ENCODE data around the gene SPIN1.

DNA sequence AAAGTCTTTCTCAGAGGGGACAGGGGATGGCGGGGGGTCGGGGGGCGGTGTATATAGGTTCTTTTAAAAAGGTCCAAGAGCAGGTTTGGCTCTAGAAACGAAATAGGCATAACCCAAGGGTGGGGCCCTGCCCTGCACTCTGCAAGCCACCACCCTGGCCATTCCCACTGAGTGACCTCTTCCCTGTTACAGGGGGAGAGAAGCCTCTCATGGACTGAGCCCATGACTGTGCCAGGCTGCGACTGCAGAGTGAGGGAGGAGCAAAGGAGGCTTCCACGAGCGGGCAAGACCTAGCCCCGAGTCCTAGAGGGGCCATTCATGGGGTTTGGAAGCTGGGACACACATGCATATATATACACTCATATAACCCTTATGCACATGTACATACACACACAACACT, 136.7 kb downstream of the SPIN1 start:
- TF ChIP-seq JUN (CRISPR knock-in tag; IDR thresholded peaks at IDR 0.05) (no peak), CREB1 (CRISPR knock-in tag; IDR thresholded peaks at IDR 0.05) (no peak), TCF7 (CRISPR knock-in tag; IDR thresholded peaks at IDR 0.05; ENCODE audit: low read depth) (no peak), ZNF671 (CRISPR knock-in tag; IDR thresholded peaks at IDR 0.05) (no peak), NR2C2 (CRISPR knock-in tag; IDR thresholded peaks at IDR 0.05) (no peak), ETV6 (CRISPR knock-in tag; IDR thresholded peaks at IDR 0.05) (no peak)
- TF ChIP-seq, protein P1, sequence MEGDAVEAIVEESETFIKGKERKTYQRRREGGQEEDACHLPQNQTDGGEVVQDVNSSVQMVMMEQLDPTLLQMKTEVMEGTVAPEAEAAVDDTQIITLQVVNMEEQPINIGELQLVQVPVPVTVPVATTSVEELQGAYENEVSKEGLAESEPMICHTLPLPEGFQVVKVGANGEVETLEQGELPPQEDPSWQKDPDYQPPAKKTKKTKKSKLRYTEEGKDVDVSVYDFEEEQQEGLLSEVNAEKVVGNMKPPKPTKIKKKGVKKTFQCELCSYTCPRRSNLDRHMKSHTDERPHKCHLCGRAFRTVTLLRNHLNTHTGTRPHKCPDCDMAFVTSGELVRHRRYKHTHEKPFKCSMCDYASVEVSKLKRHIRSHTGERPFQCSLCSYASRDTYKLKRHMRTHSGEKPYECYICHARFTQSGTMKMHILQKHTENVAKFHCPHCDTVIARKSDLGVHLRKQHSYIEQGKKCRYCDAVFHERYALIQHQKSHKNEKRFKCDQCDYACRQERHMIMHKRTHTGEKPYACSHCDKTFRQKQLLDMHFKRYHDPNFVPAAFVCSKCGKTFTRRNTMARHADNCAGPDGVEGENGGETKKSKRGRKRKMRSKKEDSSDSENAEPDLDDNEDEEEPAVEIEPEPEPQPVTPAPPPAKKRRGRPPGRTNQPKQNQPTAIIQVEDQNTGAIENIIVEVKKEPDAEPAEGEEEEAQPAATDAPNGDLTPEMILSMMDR (IDR thresholded peaks at IDR 0.05) = no peak
- TF ChIP-seq, protein P2, sequence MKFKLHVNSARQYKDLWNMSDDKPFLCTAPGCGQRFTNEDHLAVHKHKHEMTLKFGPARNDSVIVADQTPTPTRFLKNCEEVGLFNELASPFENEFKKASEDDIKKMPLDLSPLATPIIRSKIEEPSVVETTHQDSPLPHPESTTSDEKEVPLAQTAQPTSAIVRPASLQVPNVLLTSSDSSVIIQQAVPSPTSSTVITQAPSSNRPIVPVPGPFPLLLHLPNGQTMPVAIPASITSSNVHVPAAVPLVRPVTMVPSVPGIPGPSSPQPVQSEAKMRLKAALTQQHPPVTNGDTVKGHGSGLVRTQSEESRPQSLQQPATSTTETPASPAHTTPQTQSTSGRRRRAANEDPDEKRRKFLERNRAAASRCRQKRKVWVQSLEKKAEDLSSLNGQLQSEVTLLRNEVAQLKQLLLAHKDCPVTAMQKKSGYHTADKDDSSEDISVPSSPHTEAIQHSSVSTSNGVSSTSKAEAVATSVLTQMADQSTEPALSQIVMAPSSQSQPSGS (CRISPR knock-in tag; IDR thresholded peaks at IDR 0.05; ENCODE audit: borderline replicate concordance, low read depth) = no peak
- TF ChIP-seq, protein P3, sequence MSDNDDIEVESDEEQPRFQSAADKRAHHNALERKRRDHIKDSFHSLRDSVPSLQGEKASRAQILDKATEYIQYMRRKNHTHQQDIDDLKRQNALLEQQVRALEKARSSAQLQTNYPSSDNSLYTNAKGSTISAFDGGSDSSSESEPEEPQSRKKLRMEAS (CRISPR knock-in tag; IDR thresholded peaks at IDR 0.05) = no peak
- TF ChIP-seq, protein P4, sequence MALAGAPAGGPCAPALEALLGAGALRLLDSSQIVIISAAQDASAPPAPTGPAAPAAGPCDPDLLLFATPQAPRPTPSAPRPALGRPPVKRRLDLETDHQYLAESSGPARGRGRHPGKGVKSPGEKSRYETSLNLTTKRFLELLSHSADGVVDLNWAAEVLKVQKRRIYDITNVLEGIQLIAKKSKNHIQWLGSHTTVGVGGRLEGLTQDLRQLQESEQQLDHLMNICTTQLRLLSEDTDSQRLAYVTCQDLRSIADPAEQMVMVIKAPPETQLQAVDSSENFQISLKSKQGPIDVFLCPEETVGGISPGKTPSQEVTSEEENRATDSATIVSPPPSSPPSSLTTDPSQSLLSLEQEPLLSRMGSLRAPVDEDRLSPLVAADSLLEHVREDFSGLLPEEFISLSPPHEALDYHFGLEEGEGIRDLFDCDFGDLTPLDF (CRISPR knock-in tag; IDR thresholded peaks at IDR 0.05) = no peak
- TF ChIP-seq, protein P5, sequence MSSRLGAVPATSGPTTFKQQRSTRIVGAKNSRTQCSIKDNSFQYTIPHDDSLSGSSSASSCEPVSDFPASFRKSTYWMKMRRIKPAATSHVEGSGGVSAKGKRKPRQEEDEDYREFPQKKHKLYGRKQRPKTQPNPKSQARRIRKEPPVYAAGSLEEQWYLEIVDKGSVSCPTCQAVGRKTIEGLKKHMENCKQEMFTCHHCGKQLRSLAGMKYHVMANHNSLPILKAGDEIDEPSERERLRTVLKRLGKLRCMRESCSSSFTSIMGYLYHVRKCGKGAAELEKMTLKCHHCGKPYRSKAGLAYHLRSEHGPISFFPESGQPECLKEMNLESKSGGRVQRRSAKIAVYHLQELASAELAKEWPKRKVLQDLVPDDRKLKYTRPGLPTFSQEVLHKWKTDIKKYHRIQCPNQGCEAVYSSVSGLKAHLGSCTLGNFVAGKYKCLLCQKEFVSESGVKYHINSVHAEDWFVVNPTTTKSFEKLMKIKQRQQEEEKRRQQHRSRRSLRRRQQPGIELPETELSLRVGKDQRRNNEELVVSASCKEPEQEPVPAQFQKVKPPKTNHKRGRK (CRISPR knock-in tag; IDR thresholded peaks at IDR 0.05; ENCODE audit: borderline replicate concordance) = no peak
- TF ChIP-seq, protein P6, sequence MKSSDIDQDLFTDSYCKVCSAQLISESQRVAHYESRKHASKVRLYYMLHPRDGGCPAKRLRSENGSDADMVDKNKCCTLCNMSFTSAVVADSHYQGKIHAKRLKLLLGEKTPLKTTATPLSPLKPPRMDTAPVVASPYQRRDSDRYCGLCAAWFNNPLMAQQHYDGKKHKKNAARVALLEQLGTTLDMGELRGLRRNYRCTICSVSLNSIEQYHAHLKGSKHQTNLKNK (CRISPR knock-in tag; IDR thresholded peaks at IDR 0.05) = no peak

Data from WTC11 (cell line).